Astrocyte (in vitro differentiated cells and primary cell): ENCODE results near the gene PSMB9. TPM values are rescaled to one million over a fixed set of nuclear protein-coding genes. Genes with fewer than 3 reads are reported as not detected.

Experiments used
- DNase-seq: peaks from one replicate; pipeline ENCODE4 v3.0.0-alpha.2; 2010; ENCODE audit warnings: low read depth
- FAIRE-seq: peaks from 2 replicates; lab custom pipeline; 2011; peaks lifted over from hg19 to GRCh38; lab: Jason Lieb, UNC
- H2AFZ ChIP-seq: 2 replicates; pipeline ENCODE4 v1.6.0; 2012; ENCODE audit warnings: low read depth, low read length, inconsistent platforms
- H3K27ac ChIP-seq: 2 replicates; pipeline ENCODE4 v1.5.1; 2011; ENCODE audit warnings: low read depth, low read length, inconsistent platforms
- H3K27me3 ChIP-seq: 2 replicates; pipeline ENCODE4 v1.6.0; 2011; ENCODE audit warnings: low read length, inconsistent platforms; ENCODE audit not compliant: insufficient read depth
- H3K36me3 ChIP-seq: 2 replicates; pipeline ENCODE4 v1.5.1; 2011; ENCODE audit warnings: low read length, inconsistent platforms; ENCODE audit not compliant: insufficient read depth
- H3K4me1 ChIP-seq: 2 replicates; pipeline ENCODE4 v1.5.1; 2011; ENCODE audit warnings: low read length, inconsistent platforms; ENCODE audit not compliant: insufficient read depth
- H3K4me2 ChIP-seq: 2 replicates; pipeline ENCODE4 v1.6.0; 2012; ENCODE audit warnings: low read length, inconsistent platforms
- H3K4me3 ChIP-seq: 2 replicates; pipeline ENCODE4 v1.5.1; 2011; ENCODE audit warnings: low read depth, mild to moderate bottlenecking, low read length, inconsistent platforms; ENCODE audit not compliant: insufficient read depth
- H3K79me2 ChIP-seq: 2 replicates; pipeline ENCODE4 v1.6.0; 2012; ENCODE audit warnings: mild to moderate bottlenecking, low read length, inconsistent platforms; ENCODE audit not compliant: insufficient read depth
- H3K9ac ChIP-seq: 2 replicates; pipeline ENCODE4 v1.6.0; 2012; ENCODE audit warnings: mild to moderate bottlenecking, low read length, inconsistent platforms
- H3K9me3 ChIP-seq: 2 replicates; pipeline ENCODE4 v1.5.1; 2012; ENCODE audit warnings: low read depth, mild to moderate bottlenecking, low read length, inconsistent platforms; ENCODE audit not compliant: insufficient read depth
- H4K20me1 ChIP-seq: 2 replicates; pipeline ENCODE4 v1.6.0; 2012; ENCODE audit warnings: low read length, inconsistent platforms; ENCODE audit not compliant: insufficient read depth
- H3K27ac Mint-ChIP-seq: one replicate; pipeline ENCODE4 v1.8.0; 2021; ENCODE audit warnings: mild to moderate bottlenecking, mixed read lengths; ENCODE audit not compliant: unreplicated experiment
- H3K27me3 Mint-ChIP-seq: one replicate; pipeline ENCODE4 v1.8.0; 2021; ENCODE audit warnings: low read depth, mixed read lengths; ENCODE audit not compliant: unreplicated experiment
- H3K36me3 Mint-ChIP-seq: one replicate; pipeline ENCODE4 v1.8.0; 2021; ENCODE audit warnings: low read depth, mixed read lengths; ENCODE audit not compliant: unreplicated experiment
- H3K4me1 Mint-ChIP-seq: one replicate; pipeline ENCODE4 v1.8.0; 2021; ENCODE audit warnings: low read depth, mixed read lengths; ENCODE audit not compliant: unreplicated experiment
- H3K4me3 Mint-ChIP-seq: one replicate; pipeline ENCODE4 v1.8.0; 2021; ENCODE audit warnings: mild to moderate bottlenecking, moderate library complexity, mixed read lengths; ENCODE audit not compliant: unreplicated experiment
- H3K9me3 Mint-ChIP-seq: one replicate; pipeline ENCODE4 v1.8.0; 2021; ENCODE audit warnings: mild to moderate bottlenecking, mixed read lengths; ENCODE audit not compliant: unreplicated experiment
- CTCF ChIP-seq: IDR thresholded peaks from 2 replicates; pipeline ENCODE4 v1.5.1; 2011; ENCODE audit warnings: low read depth, mild to moderate bottlenecking, inconsistent platforms, low read length, moderate library complexity; ENCODE audit not compliant: insufficient read depth
- EZH2 ChIP-seq: IDR thresholded peaks from 2 replicates; pipeline ENCODE4 v1.6.1; 2012; ENCODE audit warnings: mild to moderate bottlenecking, low read length, inconsistent platforms; ENCODE audit not compliant: insufficient read depth
- total RNA-seq: library from RNA; stranded (reverse); gene quantifications from 2 replicates; pipeline ENCODE4 v1.2.1, GENCODE V29; 2021

Gene PSMB9
- total RNA-seq, 1 donor from 2014 or later, result 34.1 TPM

DNA sequence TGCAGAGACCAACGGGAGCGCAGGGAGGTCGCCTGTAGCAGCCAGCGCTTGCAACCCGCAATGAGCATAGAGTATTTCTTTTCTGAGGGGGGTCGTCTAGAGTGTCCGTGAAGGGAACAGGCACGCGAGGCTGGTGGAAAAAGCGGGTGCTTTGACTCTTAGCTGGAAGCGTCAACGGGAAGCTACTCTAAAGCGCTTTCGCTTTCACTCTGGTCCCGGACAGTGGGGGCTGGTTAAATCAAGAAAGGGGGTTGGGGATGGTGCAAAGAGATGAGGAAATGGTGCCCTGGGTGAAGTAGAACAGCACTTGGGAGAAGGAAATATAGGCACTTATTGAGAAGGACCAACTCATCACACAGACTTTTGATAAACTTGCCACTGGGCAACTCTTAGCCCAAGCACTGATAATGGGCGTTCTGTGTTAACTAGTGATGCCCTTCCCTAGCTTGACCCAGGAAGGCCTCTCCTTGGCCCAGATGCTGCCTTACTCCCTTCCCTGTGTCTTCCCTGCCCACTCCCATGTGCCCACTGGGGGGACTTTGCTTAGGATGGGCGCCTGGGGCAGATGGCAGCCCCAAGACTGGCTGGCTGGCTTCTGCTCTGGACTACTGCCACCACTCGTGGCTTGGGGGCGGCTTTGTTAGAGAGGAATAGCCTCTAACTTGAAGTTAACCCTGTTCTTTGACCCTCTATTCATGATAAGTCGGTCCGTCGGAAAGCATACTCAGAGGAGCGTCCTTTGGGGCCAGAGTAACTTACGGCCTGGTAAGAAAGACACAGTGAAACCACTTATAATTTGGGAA lies 585 bp downstream of the PSMB9 start:
- Histone ChIP-seq H3K79me2 (peaks cover 10% of the 10 kb centered on the region), H3K4me1 (peaks cover 8% of the 10 kb centered on the region), H3K27me3 (peaks cover 5% of the 10 kb centered on the region), H2AFZ (peak overlapping the region; percentile 99), H3K4me2 (peak overlapping the region; percentile 99), H3K27ac (no peak overlapping the region), H3K9ac (peak overlapping the region; percentile 88), H4K20me1 (no peaks in the 10 kb centered on the region), H3K4me3 (peak overlapping the region; percentile 92), H3K9me3 (no peaks in the 10 kb centered on the region), H3K36me3 (no peaks in the 10 kb centered on the region)
- H3K36me3 Mint-ChIP-seq, result peaks cover 29% of the 10 kb centered on the region
- peaks cover 11% of the 10 kb centered on the region for H3K4me1 Mint-ChIP-seq
- H3K9me3 Mint-ChIP-seq, result peaks cover 2% of the 10 kb centered on the region
- TF ChIP-seq EZH2, result no peak
- no peak for TF ChIP-seq CTCF
- FAIRE-seq (no peak), DNase-seq (no peak)
- H3K4me3 Mint-ChIP-seq, result peak overlapping the region; percentile 96
- H3K27me3 Mint-ChIP-seq, result peaks cover 35% of the 10 kb centered on the region
- H3K27ac Mint-ChIP-seq, result peak overlapping the region; percentile 84

- H3K9ac ChIP-seq, result no peak overlapping the region
- H4K20me1 ChIP-seq, result no peaks in the 10 kb centered on the region
- DNase-seq, result no peak
- H3K27me3 ChIP-seq, result peaks cover 5% of the 10 kb centered on the region
- no peak for TF ChIP-seq CTCF
- TF ChIP-seq EZH2, result no peak
- H3K4me1 Mint-ChIP-seq, result peaks cover 11% of the 10 kb centered on the region
- H3K79me2 ChIP-seq, result peaks cover 10% of the 10 kb centered on the region
- H3K27me3 Mint-ChIP-seq, result peaks cover 32% of the 10 kb centered on the region
- H3K4me3 ChIP-seq, result no peak overlapping the region
- no peaks in the 10 kb centered on the region for H3K36me3 ChIP-seq
- H3K4me1 ChIP-seq, result peaks cover 8% of the 10 kb centered on the region
- H2AFZ ChIP-seq, result no peak overlapping the region
- peaks cover 2% of the 10 kb centered on the region for H3K9me3 Mint-ChIP-seq
- H3K27ac Mint-ChIP-seq, result no peak overlapping the region
- no peak overlapping the region for H3K27ac ChIP-seq
- H3K36me3 Mint-ChIP-seq, result peaks cover 21% of the 10 kb centered on the region
- no peaks in the 10 kb centered on the region for H3K9me3 ChIP-seq
- no peak overlapping the region for H3K4me2 ChIP-seq
- FAIRE-seq, result no peak
- peak overlapping the region; percentile 96 for H3K4me3 Mint-ChIP-seq
Observed at GRCh38 chr6:32855467-32856174, 1.6 kb downstream of the PSMB9 start.
